HG03457 (cell line): ENCODE data around the gene KLF15.

Experiments
- ATAC-seq: cut with Tn5 transposase; IDR thresholded peaks from one replicate; pipeline ENCODE4 v1.9.1; 2021; ENCODE audit warnings: moderate number of reproducible peaks; ENCODE audit not compliant: unreplicated experiment

The KLF15 gene

DNA sequence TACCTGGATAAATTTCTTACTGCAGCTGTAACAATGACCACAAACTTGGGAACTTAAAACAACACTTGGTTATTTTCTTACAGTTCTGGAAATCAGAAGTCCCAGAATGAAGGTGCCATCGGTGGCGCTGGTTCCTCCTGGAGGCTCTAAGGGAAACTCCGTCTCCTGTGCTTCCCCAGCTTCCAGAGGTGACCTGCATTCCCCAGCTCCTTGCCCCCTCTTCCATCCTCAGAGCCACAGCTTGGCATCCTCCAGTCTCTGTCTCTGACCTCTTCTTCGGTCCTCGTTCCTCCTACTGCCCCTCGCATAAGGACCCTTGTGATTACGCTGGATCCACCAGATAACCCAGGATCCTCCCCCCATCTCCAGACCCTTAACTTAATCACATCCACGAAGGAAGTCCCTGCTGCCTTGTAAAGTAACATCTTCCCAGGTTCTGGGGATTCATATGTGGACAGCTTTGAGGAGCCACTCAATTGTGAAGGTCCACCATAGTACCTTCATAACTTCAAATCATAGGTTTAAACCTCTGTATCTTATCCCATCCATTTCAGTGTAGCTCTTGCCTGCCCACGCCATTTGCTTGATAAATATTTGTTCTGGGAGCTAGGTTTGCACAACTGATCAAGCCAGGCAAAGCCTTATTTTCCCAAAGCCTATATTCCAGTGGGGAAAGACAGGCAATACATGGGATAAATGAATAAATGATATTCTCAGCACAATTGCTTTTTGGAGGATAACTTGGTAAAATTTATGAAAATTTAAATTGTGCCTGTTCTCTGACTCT lies 34.8 kb downstream of the KLF15 start:
- no peak for ATAC-seq

DNA sequence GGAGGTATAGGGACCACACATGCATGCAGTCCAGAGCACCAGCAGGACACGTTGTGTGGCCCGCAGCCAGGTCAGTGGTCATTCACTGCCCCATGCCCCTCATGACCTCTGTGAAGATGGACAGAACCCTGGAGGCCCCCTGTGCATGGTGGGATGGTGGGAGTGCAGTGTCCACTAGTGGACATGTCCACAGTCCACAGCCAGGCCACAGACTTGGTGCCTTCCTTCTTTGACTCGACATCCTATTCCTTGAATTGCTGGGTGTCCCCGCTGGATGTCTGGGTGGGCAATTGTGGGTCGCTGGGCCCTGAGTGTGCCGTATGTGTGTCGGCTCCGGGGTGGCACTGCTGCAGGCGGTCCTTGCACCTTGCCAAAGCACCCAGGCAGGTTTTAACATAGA lies 35.7 kb downstream of the KLF15 start:
- ATAC-seq, result no peak

DNA sequence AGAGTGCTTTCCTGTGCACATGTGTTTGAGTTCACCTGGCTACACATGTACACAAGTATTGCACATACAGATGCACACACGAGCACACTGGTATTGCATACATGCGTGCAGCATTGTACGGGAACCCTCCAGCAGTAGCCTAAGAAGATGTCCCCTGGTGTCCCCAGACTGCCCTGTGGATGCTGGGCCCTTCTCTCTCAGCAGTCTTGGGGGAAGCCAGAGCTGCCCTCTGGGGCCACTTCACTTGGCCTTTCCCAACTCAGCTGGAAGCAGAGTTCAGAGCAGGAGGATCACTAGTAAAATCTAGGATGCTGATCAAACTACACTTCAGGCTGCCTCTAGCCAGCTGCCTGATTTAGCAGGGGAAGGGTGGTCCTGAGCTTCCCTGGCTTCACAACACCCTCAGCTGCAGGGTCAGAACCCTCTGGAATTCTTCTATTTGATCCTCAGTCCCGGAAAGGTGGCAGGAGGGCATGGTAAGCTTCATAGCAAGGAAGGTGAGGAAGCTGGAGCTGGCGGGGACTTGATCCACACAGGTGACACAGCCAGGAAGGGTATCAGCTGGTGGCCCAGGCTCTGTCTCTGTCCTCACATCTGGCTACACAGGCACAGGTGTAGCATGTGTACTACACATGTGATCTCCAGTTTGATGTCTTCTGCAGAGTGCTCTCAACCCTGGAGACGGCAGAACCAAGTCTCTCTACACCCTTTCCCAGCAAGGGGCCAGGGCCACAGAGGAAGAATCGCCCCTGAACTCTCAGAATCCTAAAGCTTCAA lies 36.5 kb downstream of the KLF15 start:
- ATAC-seq, result no peak

DNA sequence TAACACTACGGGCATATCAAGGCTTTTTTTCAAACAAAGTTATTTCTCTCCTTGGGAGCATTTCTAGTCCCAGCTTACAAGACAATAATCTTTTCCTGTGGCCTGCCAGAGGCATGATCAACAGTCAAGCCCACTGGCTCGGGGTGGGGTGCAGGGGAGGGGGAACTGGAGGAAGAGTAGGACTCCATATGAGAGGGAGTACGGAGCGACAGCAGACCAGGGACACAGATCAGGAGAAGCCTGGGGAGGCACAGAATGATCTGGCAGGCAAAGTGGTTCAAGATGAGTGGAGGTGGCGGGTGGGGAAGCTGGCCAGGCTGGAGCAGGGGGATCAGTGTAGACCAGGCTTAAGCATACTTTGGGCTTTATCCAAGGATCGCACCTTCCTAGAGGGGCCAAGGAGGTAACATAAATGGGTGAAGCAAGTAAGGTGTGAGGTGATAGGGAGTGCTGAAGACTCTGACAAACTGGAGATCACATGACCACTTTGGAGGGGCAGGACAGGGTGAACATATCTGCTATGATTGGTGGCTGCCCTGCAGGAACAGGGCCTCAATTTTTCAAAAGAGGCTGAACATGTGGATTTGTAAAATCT lies 37.4 kb downstream of the KLF15 start:
- no peak for ATAC-seq

DNA sequence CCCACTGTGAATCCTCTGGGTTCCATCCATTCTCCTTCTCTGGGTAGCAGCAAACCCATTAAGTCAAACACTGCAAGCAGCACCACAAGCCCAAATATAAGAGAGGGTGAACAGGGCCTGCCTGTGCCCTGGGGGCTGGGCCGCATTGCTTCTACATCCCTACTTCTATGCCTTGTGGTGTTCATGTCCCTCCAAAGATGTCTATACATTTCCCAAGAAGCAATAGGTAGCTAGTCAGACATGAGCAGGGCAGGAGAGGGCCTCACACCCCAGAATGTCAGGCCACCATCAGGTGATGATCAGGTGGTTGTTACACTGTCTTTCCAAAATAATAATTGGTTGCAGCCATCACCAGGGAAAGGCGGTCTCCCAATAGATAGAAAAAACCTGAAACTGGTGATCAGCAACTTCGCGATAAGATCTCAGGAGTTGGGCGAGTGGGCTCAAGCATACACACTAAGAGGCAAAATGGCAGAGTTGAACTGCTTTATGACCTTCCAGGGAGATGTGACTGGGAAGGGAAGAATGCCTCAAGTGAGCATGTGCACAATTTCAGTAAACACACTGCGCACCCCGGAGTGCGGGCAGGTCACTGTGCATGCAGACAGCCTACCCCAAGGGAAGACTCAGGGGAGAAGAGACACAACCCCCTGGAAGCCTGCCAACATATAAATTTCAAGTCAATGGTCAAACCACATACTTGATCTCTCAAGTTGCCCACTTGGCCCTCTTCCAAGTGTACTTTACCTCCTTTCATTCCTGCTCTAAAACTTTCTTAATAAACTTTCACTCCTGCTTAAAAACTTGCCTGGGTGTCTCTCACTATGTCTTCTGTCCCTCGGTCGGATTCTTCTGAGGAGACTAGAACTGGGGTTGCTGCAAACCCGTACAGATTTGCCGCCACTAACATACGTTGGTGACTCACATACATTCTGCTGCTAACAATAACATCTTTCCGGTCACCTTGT lies 39.9 kb downstream of the KLF15 start:
- ATAC-seq, result no peak

DNA sequence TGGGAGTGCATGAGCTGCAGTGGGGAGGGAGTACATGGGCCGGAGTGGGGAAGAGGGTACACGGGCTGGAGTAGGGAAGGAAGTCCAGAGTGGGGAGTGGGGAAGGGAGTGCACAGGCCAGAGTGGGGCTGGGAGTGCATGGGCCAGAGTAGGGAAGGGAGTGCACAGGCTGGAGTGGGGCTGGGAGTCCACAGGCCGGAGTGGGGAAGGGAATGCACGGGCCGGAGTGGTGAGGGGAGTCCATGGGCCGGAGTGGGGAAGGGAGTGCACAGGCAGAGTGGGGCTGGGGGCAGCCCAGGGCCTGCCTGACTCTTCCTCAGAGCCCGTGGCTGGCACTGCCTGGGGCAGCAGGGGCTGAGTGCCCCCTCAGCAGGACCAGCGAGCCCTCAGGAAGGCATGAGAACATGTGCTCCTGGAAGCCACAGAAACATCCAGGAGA lies 40.7 kb downstream of the KLF15 start:
- ATAC-seq, result no peak

DNA sequence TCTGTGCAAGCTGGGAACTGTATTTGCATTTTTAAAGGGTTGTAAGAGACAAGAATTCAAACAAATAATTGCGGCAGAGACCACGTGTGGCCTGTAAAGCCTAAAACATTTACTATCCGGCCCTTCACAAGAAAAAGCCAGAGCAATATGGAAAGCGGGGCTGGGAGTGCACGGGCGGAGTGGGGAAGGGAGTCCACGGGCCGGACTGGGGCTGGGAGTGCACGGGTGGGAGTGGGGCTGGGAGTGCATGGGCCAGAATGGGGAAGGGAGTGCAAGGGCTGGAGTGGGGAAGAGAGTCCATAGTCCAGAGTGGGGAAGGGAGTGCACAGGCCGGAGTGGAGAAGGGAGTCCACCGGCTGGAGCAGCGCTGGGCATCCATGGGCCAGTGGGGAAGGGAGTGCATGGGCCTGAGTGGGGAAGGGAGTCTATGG lies 41.2 kb downstream of the KLF15 start:
- no peak for ATAC-seq

DNA sequence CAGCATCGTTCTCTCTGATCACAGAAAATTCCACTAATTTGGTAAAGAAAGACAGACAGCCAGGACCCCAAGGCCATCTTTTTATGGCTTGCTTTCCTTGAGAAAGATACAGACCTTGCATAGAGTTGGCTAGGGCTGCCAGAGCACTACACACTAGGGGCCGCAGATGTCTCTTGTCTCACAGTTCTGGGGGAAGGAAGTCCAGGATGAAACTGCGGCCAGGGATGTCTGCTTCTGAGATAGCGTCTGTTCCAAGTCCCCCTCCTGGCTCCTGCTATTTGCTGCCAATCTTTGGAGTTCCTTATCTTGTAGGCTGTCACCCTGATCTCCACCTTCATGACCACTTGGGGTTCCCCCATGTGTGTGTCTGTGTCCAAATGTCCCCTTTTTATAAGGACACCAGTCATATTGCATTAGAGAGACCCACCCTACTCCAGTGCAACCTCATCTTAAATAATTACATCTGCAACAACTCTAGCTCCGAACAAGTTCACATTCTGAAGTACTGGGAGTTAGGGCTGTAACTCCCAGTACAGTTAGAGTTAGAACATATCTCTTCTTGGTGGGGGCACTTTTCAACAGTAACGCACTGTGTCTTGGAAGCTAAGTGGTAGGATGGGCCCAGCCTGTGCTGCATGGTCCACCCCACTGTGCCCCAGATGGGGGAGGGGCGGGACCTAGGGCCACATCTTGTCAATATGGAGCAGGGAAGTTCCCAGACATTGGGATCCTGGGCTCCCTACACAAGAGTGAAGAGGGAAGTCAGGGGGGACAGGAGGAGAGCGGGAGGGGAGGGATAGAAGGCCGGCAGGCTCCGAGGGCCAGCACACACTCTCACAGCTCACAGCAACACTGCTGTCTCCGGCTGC lies 42.2 kb downstream of the KLF15 start:
- no peak for ATAC-seq

DNA sequence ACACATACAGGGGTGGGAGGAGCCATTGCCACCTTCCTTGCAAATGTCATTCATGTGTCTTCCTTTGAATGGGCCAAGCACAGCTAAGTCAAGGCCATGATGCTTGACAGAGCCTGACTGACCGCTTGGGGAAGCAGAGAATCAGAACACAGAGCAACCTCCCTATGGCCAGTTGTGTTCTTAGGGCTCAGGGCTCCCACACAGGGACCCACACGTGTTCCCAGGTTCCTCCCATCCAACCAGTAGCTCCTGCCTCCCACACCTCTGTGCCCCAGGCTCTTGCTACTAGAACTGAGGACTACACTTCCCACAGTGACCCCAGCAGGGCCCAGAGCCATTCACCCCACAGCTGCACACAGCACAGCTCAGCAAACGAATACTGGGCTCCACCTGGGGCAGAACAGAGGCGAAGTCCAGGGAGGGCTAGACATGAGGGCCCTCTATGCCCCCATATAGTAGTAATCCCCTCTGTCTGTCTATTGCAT lies 42.9 kb downstream of the KLF15 start:
- no peak for ATAC-seq

DNA sequence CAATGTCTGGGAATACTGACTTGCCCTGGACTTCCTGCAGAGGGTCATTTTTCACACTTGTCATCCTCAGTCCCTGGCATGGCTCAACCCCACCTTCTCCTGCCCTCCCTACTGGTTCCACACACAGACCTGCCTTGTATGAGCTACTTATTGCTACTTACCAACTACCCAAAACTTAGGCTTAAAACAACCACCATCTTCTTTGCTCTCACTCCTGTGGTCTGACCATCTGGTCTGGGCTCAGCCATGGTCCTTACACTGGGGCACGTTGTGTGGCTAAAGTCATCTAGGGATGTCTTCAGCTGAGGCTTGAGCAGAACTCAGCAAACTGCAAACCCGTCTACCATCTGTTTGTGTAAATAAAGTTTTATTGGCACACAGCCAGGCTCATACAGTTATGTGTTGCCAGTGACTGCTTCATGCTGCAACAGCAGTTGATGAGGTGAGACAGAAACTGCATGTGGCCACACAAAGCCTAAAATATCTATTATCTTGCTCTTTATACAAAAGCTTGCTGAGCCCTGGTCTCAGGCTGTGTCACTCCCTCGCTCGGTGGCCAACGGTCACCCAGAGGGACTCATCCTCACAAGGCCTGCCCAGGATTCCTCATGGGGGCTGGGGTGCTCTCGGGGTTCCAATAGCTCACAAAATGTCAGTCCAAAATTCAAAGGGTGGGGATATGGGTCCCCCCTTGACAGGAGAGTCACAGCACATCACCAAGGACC lies 43.5 kb downstream of the KLF15 start:
- ATAC-seq, result no peak

DNA sequence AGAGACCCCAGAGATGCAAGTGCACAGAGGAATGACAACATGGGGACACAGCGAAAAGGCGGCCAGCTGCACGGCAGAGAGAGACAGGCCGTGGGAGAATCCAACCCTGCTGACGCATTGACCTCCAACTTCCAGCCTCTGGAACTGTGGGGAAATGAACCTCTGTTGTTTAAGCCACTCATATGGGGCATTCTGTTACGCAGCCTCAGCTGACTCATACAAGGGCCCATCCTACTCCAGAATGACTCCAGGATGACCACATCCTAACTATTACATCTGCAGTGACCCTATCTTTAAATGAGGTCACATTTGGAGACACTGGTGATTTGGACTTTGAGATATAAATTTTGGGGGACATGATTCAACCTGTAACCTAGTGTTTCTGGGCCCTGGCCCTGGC lies 44.0 kb downstream of the KLF15 start:
- ATAC-seq, result no peak

DNA sequence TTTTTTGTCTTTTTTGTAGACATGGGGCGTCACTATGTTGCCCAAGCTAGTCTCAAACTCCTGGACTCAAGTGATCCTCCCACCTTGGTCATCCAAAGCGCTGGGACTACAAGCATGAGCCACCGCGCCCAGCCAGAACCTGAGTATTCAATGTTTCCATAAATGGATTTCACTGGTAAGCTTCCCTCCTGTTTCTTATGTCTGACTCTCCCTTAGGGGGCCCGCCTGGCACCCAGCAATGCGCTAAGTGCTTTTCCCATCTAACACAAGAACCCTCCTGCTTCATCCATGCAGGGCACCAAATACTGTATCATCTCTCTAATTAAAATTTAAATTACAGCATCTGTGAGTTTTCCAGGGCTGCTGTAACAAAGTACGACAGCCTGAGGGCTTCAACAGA lies 44.9 kb downstream of the KLF15 start:
- ATAC-seq, result no peak

DNA sequence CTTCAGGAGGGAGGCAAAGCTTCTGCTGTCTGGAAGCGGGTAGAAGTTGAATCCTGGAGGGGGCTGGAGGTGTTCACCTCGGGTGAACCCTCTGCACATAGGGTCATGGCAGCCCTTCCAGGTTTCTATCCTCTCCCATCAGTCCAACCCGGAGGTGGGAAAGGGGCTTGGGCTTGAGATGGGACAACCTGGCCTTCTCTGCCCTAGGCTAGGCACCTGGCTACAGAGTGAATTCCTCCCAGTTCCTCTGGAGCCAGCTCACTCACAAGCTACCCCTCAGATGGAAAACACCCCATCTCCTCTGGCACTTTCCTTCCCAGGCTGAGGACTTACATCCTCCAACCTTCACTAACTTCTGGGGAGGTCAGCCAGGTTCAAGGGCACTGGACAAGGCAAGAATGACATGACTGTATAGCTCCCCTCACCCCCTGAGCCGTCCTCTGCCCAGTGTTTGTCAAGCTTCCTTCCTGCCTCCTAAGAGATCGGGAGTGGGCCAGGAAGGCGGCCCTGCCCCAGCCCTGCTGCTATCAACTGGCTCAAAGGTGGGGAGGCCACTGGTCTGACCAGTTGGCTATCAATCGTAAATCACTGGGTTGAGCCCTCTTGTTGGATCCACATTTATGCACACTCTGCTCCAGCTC lies 45.8 kb downstream of the KLF15 start:
- no peak for ATAC-seq

DNA sequence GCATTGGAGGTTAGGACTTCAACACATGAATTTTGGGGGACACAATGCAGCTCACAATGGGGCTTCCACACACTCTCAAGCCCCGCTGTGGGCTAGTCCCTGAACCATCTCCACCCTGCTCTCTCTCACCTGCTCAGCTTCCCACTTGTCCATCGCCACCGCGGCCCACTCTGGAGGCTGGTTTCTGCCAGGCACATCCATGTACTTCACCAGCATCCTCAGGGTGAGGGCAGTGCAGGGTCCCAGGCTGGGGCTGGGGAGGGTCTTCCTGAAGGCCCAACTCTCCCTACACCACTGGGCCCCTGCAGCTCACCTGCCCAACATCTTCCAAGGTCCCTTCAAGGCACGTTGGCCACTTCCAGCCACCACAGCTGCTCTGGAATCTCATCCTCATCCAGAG lies 46.4 kb downstream of the KLF15 start:
- no peak for ATAC-seq

DNA sequence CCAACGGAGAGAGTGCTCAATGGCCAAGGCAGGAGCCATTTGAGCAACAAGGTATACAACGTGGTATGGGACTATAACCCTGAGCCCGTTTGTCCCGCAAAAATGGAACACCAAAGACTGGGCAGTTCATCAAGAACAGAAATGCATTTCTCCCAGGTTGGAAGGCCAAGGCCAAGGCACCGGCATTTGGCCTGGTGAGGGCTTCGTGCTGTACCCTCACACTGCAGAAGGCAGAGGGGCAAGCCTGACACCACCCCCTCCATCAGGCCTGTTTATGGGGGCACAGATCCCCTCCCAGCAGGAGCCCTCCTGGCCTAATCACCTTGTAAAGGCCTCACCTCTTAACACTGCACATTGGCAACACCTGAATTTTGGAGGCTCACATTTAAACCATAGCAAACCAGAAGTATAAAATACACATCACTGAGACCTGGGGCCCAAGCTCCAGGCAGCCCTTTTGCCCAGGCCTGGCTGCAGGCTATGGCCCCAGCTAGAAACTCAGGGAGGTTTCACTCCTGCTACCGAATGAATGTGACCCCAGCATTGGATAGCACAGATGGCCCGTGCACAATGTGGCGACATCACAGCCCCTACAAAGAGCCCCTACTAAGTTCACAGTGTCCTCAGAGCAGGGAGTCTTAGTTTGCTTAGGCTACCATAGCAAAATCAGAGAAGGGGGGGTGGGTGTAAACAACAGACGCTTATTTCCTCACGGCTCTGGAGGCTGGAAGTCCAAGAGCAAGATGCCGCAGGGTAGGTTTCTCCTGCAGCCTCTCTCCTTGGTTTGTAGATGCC lies 47.1 kb downstream of the KLF15 start:
- ATAC-seq, result no peak

DNA sequence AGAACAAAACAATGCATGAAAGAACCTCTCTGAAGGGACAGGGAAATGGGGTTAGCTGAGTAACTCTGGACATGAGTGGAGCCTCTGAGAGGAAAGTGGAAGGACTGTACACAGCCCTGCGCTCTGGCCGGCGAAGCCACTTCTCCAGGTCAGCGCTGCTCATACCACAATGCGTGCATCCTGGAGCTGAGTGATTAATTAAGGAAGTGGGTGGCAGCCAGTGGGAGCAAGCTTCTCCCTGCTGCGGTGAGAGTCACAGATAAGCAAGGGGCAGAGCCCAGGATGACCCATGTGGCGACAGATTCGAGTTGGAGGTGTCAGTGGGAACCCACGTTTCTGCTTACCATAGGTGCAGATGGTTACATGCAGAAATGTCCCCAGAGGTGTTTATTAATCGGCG lies 48.0 kb downstream of the KLF15 start:
- ATAC-seq, result no peak

DNA sequence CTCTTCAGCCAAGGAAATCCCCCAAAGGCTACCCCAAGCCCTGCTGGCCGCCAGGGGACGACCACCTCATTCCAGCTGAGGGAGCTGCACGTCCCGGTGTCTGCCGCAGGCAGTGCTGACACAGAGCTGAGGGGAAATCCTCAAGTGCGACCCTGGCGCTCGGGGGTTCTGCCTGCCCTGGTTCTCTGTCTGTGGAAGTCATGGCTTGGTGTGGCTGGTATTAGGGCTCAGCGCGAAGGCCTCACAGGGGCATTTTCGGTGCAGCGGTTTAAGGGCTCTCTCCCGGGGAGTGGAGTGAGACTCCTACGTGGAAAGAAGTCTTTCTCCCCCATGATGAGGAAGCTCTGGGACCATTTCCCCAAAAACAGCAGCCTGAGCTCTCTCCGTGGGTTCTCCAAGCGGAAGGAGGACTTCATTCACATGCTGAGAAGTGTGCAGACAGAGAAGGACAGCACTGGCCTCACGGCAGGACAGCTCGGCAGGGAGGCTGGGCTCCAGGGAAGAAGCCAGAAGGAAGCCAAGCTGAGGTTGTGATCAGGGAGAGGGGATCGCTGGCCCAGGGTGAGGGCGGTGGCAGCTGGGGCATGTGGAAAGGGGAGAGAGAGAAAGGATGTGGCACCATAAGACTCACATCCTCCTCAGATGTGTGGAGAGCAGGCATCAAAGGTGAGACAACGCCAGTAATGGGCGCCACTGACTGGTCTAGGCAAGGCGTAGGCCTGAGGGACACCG lies 48.6 kb downstream of the KLF15 start:
- ATAC-seq, result no peak
